Measurements from ENCODE around the gene SELENOO.
"Not testable (repeated sequence)": the region's sequence is repeated elsewhere in the genome, so short reads cannot be mapped to it uniquely, and the experiment has no call there.

The SELENOO gene

GRCh38 chr22:50201191-50202129 lies 649 bp downstream of the SELENOO start:
- DNase-seq: peak in 2 of 3 experiments; percentile 30 to 40

GRCh38 chr22:50202130-50202666 lies 1.4 kb downstream of the SELENOO start:
- DNase-seq: peak in 1 of 3 experiments; percentile 14

- no peak for DNase-seq
Observed at GRCh38 chr22:50203288-50203687, 2.5 kb downstream of the SELENOO start.

- no peak for DNase-seq
Observed at GRCh38 chr22:50204571-50204970, 3.8 kb downstream of the SELENOO start.

- DNase-seq: not testable (repeated sequence)
Observed at GRCh38 chr22:50204998-50205397, 4.2 kb downstream of the SELENOO start.

GRCh38 chr22:50205781-50206569 lies 5.2 kb downstream of the SELENOO start:
- DNase-seq: no peak

GRCh38 chr22:50206599-50206998 lies 5.8 kb downstream of the SELENOO start:
- DNase-seq: no peak

GRCh38 chr22:50207383-50208140 lies 6.8 kb downstream of the SELENOO start:
- DNase-seq: no peak

- DNase-seq: no peak
Observed at GRCh38 chr22:50208430-50208938, 7.7 kb downstream of the SELENOO start.

GRCh38 chr22:50208939-50209892 lies 8.4 kb downstream of the SELENOO start:
- DNase-seq: no peak

- DNase-seq: peak; percentile 1 to 46 (median 12)
Observed at GRCh38 chr22:50209893-50210292, 9.1 kb downstream of the SELENOO start.

GRCh38 chr22:50210378-50211139 lies 9.7 kb downstream of the SELENOO start:
- DNase-seq: no peak

GRCh38 chr22:50211147-50211546 lies 10.3 kb downstream of the SELENOO start:
- no peak for DNase-seq

- DNase-seq: no peak
Observed at GRCh38 chr22:50213263-50213662, 12.5 kb downstream of the SELENOO start.

- DNase-seq: no peak
Observed at GRCh38 chr22:50215297-50216054, 14.7 kb downstream of the SELENOO start.

GRCh38 chr22:50216055-50216683 lies 15.4 kb downstream of the SELENOO start:
- no peak for DNase-seq

- no peak for DNase-seq
Observed at GRCh38 chr22:50216684-50217520, 16.1 kb downstream of the SELENOO start.

- no peak for DNase-seq
Observed at GRCh38 chr22:50217543-50218152, 16.8 kb downstream of the SELENOO start.
